H9 (cell line): ENCODE measurements around the gene UBE4A. TPM values are rescaled to one million over a fixed set of nuclear protein-coding genes. Genes with fewer than 3 reads are reported as not detected.

Source experiments
- DNase-seq: peaks from one replicate; pipeline ENCODE4 v3.0.0-alpha.2; 2017
- H2AFZ ChIP-seq: one replicate; pipeline ENCODE4 v1.6.1; 2013; ENCODE audit warnings: mild to moderate bottlenecking, low read length, control low read depth, moderate library complexity
- H2AK5ac ChIP-seq: 2 replicates; pipeline ENCODE4 v1.6.1; 2013; ENCODE audit warnings: low read length, control low read depth, mixed read lengths; ENCODE audit not compliant: insufficient read length
- H2BK120ac ChIP-seq: one replicate; pipeline ENCODE4 v1.6.1; 2013; ENCODE audit warnings: low read depth, mild to moderate bottlenecking, low read length, control low read depth, inconsistent platforms; ENCODE audit not compliant: poor library complexity, severe bottlenecking
- H2BK12ac ChIP-seq: 2 replicates; pipeline ENCODE4 v1.6.1; 2013; ENCODE audit warnings: low read length, control low read depth, mixed read lengths, low read depth; ENCODE audit not compliant: insufficient read length
- H2BK15ac ChIP-seq: 2 replicates; pipeline ENCODE4 v1.6.1; 2013; ENCODE audit warnings: low read depth, low read length, control low read depth
- H2BK20ac ChIP-seq: one replicate; pipeline ENCODE4 v1.6.1; 2013; ENCODE audit warnings: low read depth, mild to moderate bottlenecking, low read length, control low read depth, inconsistent platforms; ENCODE audit not compliant: poor library complexity, severe bottlenecking
- H2BK5ac ChIP-seq: 2 replicates; pipeline ENCODE4 v1.6.1; 2013; ENCODE audit warnings: low read length, control low read depth, mixed read lengths; ENCODE audit not compliant: insufficient read length
- H3K14ac ChIP-seq: 2 replicates; pipeline ENCODE4 v1.6.1; 2013; ENCODE audit warnings: low read length, control low read depth; ENCODE audit not compliant: insufficient read depth
- H3K18ac ChIP-seq: 2 replicates; pipeline ENCODE4 v1.6.1; 2013; ENCODE audit warnings: low read depth, mild to moderate bottlenecking, mixed read lengths, low read length, control low read depth; ENCODE audit not compliant: insufficient read length
- H3K23ac ChIP-seq: 2 replicates; pipeline ENCODE4 v1.6.1; 2013; ENCODE audit warnings: low read length, control low read depth, mixed read lengths, low read depth; ENCODE audit not compliant: insufficient read length
- H3K23me2 ChIP-seq: 2 replicates; pipeline ENCODE4 v1.6.1; 2013; ENCODE audit warnings: low read depth, mild to moderate bottlenecking, mixed read lengths, low read length, control low read depth; ENCODE audit not compliant: insufficient read length, poor library complexity, severe bottlenecking
- H3K27ac ChIP-seq: 2 replicates; pipeline ENCODE4 v1.5.1; 2013; ENCODE audit warnings: low read length, control low read depth, mixed read lengths, low read depth; ENCODE audit not compliant: insufficient read length
- H3K27me3 ChIP-seq: 2 replicates; pipeline ENCODE4 v1.6.1; 2013; ENCODE audit warnings: low read length, control low read depth, inconsistent platforms; ENCODE audit not compliant: insufficient read depth
- H3K4ac ChIP-seq: 2 replicates; pipeline ENCODE4 v1.6.1; 2013; ENCODE audit warnings: low read depth, mild to moderate bottlenecking, control low read depth, inconsistent platforms, low read length, moderate library complexity
- H3K4me1 ChIP-seq: 2 replicates; pipeline ENCODE4 v1.6.1; 2013; ENCODE audit warnings: low read length, control low read depth, inconsistent platforms; ENCODE audit not compliant: insufficient read depth
- H3K4me2 ChIP-seq: 2 replicates; pipeline ENCODE4 v1.6.1; 2013; ENCODE audit warnings: low read length, control low read depth, mixed read lengths; ENCODE audit not compliant: insufficient read length, insufficient read depth
- H3K56ac ChIP-seq: 2 replicates; pipeline ENCODE4 v1.6.1; 2013; ENCODE audit warnings: low read depth, mild to moderate bottlenecking, mixed read lengths, low read length, control low read depth; ENCODE audit not compliant: insufficient read length
- H3K79me1 ChIP-seq: 2 replicates; pipeline ENCODE4 v1.6.1; 2013; ENCODE audit warnings: low read depth, mild to moderate bottlenecking, moderate library complexity, low read length, control low read depth, inconsistent platforms; ENCODE audit not compliant: insufficient read depth, poor library complexity, severe bottlenecking
- H3K79me2 ChIP-seq: 2 replicates; pipeline ENCODE4 v1.6.1; 2013; ENCODE audit warnings: low read length, control low read depth, inconsistent platforms; ENCODE audit not compliant: insufficient read depth
- H3K9ac ChIP-seq: 2 replicates; pipeline ENCODE4 v1.6.1; 2013; ENCODE audit warnings: low read length, control low read depth, mixed read lengths; ENCODE audit not compliant: insufficient read length; ENCODE audit errors: extremely low read depth
- H3K9me3 ChIP-seq: one replicate; pipeline ENCODE4 v1.6.1; 2013; ENCODE audit warnings: low read depth, low read length, inconsistent platforms; ENCODE audit not compliant: control insufficient read depth
- H3T11ph ChIP-seq: one replicate; pipeline ENCODE4 v1.6.1; 2013; ENCODE audit warnings: mild to moderate bottlenecking, low read length, control low read depth, inconsistent platforms
- H4K20me1 ChIP-seq: one replicate; pipeline ENCODE4 v1.6.1; 2013; ENCODE audit not compliant: control insufficient read depth, insufficient read length, insufficient read depth
- H4K5ac ChIP-seq: 2 replicates; pipeline ENCODE4 v1.6.1; 2013; ENCODE audit warnings: low read depth, mild to moderate bottlenecking, mixed read lengths, low read length, control low read depth; ENCODE audit not compliant: insufficient read length
- H4K8ac ChIP-seq: replicated peaks from 2 replicates; pipeline ENCODE4 v1.6.1; 2013; ENCODE audit warnings: low read length, control low read depth, mixed read lengths, low read depth; ENCODE audit not compliant: insufficient read length
- H4K91ac ChIP-seq: 2 replicates; pipeline ENCODE4 v1.6.1; 2013; ENCODE audit warnings: low read depth, mild to moderate bottlenecking, moderate library complexity, mixed read lengths, low read length, control low read depth; ENCODE audit not compliant: insufficient read length
- H3K27ac Mint-ChIP-seq, 3 experiments: 2 replicates in 2 of 3; 3 replicates in 1 of 3; pipeline ENCODE4 v1.8.0; 2020 to 2021; ENCODE audit warnings: mixed read lengths in 3 of 3, mild to moderate bottlenecking in 1 of 3, moderate library complexity in 1 of 3
- H3K27me3 Mint-ChIP-seq: 2 replicates; pipeline ENCODE4 v1.8.0; 2021; ENCODE audit warnings: low read depth, mild to moderate bottlenecking, moderate library complexity, mixed read lengths
- H3K36me3 Mint-ChIP-seq, 3 experiments: 2 replicates in 2 of 3; 3 replicates in 1 of 3; pipeline ENCODE4 v1.8.0; 2020 to 2021; ENCODE audit warnings: low read depth in 3 of 3, mixed read lengths in 3 of 3; ENCODE audit not compliant: insufficient read depth in 1 of 3
- H3K4me1 Mint-ChIP-seq, 2 experiments: 2 replicates each; pipeline ENCODE4 v1.8.0; 2020; ENCODE audit warnings: mixed read lengths in 2 of 2
- H3K4me3 Mint-ChIP-seq, 2 experiments: 2 replicates in 1 of 2; 3 replicates in 1 of 2; pipeline ENCODE4 v1.8.0; 2020 to 2021; ENCODE audit warnings: mild to moderate bottlenecking in 2 of 2, mixed read lengths in 2 of 2, moderate library complexity in 1 of 2
- H3K9me3 Mint-ChIP-seq, 2 experiments: 2 replicates in 1 of 2; 3 replicates in 1 of 2; pipeline ENCODE4 v1.8.0; 2020; ENCODE audit warnings: mild to moderate bottlenecking in 2 of 2, mixed read lengths in 2 of 2, moderate library complexity in 1 of 2
- WGBS: extraction: QIAGEN DNeasy Blood & Tissue Kit; methylation state at CpG from one replicate; pipeline ENCODE4 v1.1.7; 2013; ENCODE audit warnings: missing lambda C conversion rate, low lambda C conversion rate, mixed read lengths; ENCODE audit not compliant: insufficient read length; ENCODE audit errors: extremely low coverage; 5-methylcytosine and 5-hydroxymethylcytosine counted together
- total RNA-seq: library from RNA; stranded (reverse); gene quantifications from 2 replicates; pipeline ENCODE4 v1.2.1, GENCODE V29; 2021
- TF ChIP-seq, protein P1 (sequence below): fragments of 200-600 bp; sonication (generic); conservative IDR thresholded peaks from 3 replicates; pipeline ENCODE4 v1.8.0; 2021; ENCODE audit warnings: antibody characterized with exemption, mild to moderate bottlenecking

Gene UBE4A
- total RNA-seq, 1 experiment from 2014 or later, result 33.7 TPM

DNA sequence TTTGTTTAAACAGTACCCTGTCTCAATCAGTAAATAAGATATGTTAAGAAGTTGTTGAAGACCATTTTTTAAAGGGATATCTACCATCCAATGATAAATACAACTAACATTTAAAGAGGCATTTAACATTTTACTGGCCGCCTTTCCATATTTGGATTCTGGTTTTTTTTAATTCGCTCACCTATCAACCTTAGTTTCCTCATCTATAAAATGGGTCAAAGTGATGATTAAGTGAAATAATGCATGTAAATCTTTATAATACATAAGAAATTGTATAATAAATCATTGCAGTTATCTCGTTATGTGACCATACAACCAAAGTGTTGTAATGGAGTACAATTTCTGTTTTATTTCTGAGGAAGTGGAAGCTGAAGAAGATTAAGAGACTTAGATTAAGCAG, 24.3 kb downstream of the UBE4A start:
- Histone ChIP-seq H2BK20ac (no peak overlapping the region), H2AFZ (no peak overlapping the region), H4K8ac (no peak overlapping the region), H3K14ac (no peak overlapping the region), H2BK15ac (no peak overlapping the region), H4K91ac (no peak overlapping the region), H3K4me2 (no peak overlapping the region), H3K23me2 (no peaks in the 10 kb centered on the region), H3K23ac (no peak overlapping the region), H3K79me2 (no peaks in the 10 kb centered on the region), H4K5ac (no peak overlapping the region), H2BK12ac (no peak overlapping the region), H3K4me1 (no peaks in the 10 kb centered on the region), H3K18ac (no peak overlapping the region), H3K9me3 (no peaks in the 10 kb centered on the region), H3K4ac (no peak overlapping the region), H3K27ac (no peak overlapping the region), H3K56ac (no peak overlapping the region), H2BK5ac (no peak overlapping the region), H2BK120ac (no peak overlapping the region), H2AK5ac (no peak overlapping the region), H3K9ac (no peak overlapping the region), H3T11ph (no peak overlapping the region), H3K27me3 (no peaks in the 10 kb centered on the region), H4K20me1 (no peaks in the 10 kb centered on the region), H3K79me1 (no peaks in the 10 kb centered on the region)
- H3K27me3 Mint-ChIP-seq, result no peaks in the 10 kb centered on the region
- WGBS, result no CpG with 5 or more reads among the region's 3 CpGs
- no peaks in the 10 kb centered on the region for H3K4me1 Mint-ChIP-seq
- H3K9me3 Mint-ChIP-seq, result no peaks in the 10 kb centered on the region
- TF ChIP-seq, protein P1, sequence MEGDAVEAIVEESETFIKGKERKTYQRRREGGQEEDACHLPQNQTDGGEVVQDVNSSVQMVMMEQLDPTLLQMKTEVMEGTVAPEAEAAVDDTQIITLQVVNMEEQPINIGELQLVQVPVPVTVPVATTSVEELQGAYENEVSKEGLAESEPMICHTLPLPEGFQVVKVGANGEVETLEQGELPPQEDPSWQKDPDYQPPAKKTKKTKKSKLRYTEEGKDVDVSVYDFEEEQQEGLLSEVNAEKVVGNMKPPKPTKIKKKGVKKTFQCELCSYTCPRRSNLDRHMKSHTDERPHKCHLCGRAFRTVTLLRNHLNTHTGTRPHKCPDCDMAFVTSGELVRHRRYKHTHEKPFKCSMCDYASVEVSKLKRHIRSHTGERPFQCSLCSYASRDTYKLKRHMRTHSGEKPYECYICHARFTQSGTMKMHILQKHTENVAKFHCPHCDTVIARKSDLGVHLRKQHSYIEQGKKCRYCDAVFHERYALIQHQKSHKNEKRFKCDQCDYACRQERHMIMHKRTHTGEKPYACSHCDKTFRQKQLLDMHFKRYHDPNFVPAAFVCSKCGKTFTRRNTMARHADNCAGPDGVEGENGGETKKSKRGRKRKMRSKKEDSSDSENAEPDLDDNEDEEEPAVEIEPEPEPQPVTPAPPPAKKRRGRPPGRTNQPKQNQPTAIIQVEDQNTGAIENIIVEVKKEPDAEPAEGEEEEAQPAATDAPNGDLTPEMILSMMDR, result no peak
- no peak overlapping the region for H3K27ac Mint-ChIP-seq
- peaks cover 10 to 79% (median 46%) of the 10 kb centered on the region in 3 experiments for H3K36me3 Mint-ChIP-seq
- DNase-seq, result no peak
- no peak overlapping the region for H3K4me3 Mint-ChIP-seq
